Measurements from ENCODE around the gene ARIH2.

The ARIH2 gene

DNA sequence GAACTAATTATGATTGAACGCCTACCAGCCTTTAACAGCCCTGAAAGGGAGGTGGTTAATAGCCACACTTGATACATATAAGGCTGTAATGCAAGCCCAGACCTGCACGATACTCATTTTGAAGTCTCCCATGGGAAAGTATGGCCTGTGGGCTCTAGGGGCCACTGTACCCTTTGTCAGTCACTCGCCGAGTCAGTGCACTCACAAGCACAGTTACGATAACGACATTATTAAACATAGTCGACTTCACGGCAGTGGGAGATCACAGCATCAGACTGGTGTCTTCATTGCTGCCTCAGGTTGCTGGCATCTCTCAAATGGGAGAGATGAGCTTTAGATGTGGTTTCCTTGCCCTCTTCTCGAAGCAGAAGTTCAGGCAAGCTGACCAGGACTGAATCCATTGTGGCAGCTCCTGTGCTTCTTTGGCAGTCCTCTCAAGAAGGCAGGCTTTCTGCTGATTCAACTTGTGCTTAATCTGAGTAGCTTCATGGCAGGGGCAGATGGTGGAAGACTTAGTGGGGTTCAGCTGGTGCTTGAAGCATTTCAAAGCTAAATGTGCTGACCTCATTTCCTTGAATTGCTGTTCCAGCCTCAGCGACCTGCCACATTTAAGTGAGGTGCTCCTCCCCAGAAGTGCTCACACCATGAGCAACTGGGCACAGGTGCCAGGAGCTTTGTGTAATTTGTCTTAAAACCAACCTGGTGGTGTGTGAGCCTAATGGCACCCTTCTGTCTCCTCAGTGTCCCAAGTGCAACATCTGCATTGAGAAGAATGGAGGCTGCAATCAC is 55.6 kb downstream of the ARIH2 start:
- DNase-seq (ENCODE audit: low read depth): no peak

- no peak for DNase-seq (ENCODE audit: low read depth)
Measured at GRCh38 chr3:48979451-48979850, 60.8 kb downstream of the ARIH2 start.

DNA sequence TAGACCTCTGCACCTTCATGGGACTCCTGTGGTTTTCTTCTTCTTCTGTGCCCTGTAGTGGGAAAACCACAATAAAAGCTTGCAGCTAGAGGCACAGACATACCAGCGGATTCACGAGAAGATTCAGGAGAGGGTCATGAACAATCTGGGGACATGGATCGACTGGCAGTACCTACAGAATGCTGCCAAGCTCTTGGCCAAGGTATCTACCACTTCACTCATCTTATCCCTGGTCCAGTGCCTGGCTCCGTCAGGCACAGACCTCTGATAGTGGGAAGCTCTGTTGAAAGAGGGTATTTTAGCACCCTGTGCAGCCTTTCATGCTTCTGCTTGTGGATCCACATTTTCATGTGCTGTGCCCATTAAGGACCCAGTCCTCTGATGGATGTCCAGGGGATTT is 61.7 kb downstream of the ARIH2 start:
- no peak for DNase-seq (ENCODE audit: low read depth)

DNA sequence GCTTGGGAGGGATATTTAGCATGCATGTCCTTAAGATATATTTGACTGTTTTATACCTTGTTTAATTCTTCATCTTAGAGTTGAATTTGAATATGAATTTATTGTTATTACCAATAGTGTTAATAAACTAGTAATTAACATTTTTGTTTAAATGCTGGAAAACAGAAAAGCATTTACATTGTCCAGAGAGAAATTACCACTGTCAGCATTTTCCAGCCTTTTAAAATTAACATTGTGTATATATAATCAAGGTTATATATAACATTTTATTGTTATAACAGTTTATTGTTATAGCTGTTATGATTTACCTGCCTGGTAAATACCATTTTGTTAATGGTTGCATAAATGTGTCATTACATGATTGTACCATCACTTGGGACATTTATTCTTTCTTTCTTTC is 63.4 kb downstream of the ARIH2 start:
- no peak for DNase-seq (ENCODE audit: low read depth)

DNA sequence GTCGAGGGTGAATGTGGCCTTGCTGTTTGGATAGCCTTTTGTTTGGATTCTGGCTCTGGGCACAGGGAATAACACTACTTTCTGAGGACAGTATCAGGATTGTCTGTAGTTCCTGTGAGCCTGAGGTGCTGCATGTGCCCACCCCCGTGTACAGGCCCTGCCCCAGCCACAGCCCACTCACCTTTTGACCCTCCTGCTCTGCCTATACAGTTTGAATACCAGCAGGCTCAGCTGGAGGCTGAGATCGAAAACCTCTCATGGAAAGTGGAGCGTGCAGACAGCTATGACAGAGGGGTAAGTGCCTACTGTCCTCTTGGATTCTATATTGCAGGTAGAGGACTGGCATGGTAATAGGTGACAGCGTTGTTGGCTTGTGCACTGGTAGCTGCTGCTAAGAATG is 64.0 kb downstream of the ARIH2 start:
- no peak for DNase-seq (ENCODE audit: low read depth)

- DNase-seq (ENCODE audit: low read depth): no peak
Measured at GRCh38 chr3:48983096-48983495, 64.5 kb downstream of the ARIH2 start.

GRCh38 chr3:48984663-48985062 is 66.0 kb downstream of the ARIH2 start:
- no peak for DNase-seq (ENCODE audit: low read depth)

- no peak for DNase-seq (ENCODE audit: low read depth)
Measured at GRCh38 chr3:48985831-48986376, 67.3 kb downstream of the ARIH2 start.

DNA sequence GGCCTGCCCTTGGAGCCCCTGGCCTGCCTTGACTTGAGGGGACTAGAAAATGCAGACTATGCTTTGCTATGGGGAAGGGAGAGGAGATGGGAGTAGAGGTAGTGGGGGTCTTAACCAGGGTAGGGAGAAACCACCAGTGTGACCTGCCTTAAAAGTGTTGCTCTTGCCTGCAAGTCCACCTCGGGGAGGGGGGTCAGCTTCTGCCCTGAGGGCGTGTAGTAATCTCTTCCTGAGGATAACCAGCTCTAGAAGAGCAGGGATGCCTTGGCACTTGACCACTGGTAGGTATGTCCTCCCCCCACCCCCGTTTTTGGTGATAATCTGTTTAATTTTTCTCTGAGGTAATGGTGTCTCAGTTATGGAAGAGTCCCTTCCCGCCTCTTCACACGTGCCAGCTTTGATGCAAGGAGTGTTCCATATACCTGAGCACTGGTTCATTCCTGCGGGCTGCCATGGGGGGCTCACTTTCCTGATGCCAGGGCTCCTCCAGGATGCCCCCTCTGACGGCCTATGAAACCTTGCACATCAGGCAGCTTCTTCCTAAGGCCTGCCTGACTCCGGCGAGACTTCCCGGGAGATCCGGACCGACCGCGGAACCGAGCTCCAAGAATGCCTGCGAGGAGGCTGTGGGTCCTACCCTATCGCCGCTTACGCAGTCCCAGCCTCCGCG is 70.6 kb downstream of the ARIH2 start:
- DNase-seq (ENCODE audit: low read depth): peak; percentile 35

GRCh38 chr3:48989796-48990635 is 71.4 kb downstream of the ARIH2 start, which contains the start of gene P4HTM:
Gene P4HTM, plus strand, starts transcription at chr3:48990241. Its CDS starts 16 bp downstream, at chr3:48990257.
- DNase-seq (ENCODE audit: low read depth): peak; percentile 93

DNA sequence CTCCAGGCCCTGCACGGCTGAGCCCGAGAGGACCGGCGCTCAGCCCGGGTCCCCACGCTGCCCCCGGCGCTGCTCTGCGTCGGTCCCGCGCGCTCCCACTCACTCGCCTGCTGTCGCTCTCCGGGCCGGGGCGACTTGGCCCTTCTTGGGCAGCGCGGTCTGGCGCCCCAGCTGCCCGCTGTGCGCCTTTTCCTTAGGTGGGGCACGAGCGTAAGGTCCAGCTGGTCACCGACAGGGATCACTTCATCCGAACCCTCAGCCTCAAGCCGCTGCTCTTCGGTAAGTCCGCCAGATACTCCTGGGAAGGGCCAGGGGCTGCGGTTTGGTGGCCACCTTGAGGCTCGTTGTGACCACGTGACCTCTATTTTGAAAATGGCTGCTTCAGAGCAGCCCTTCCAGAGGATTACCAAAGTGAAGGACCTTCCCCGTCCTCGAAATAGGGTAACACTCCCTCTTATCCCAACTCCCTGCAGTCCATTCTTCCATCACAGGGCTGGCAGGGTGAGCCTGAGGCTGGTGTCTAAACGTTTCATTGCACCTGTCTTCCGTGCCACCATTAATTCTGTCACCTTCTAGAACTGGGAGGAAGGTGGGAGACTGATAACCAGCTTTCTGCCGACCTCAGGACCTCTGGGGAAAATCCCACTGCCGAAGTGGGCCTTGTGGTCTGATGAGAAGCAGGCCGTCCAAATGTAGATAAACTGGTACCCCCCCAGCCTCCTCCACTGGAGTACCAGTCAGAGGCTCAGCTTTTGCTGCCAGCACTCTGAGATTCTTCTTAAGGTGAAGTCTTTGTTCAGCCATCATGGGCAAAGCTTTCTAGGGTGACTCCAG is 72.2 kb downstream of the ARIH2 start:
- DNase-seq (ENCODE audit: low read depth): no peak

DNA sequence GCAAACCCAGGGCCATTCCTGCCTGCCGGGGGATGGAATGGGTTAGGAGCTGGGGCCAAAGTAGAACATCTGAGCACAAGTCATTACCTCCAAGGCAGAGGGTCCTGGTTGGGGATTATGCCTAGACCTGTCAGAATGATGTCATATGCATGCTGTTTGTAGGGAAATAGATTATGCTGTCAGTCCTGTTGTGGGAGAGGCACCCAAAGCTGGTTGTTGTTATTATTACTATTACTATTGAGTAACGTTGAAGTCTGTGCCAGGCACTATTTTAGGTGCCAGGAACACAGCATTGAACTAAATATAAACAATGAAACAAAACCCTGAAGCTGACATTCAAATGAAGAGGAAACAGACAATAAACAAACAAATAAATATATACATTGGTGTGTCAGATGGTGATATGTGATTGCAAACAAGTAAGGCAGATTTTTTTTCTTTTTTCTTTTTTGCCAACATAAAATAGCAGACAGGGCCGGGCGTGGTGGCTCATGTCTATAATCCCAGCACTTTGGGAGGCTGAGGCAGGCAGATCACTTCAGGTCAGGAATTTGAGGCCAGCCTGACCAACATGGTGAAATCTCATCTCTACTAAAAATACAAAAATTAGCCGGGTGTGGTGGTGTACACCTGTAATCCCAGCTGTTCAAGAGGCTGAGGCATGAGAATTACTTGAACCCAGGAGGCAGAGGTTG is 73.4 kb downstream of the ARIH2 start:
- DNase-seq (ENCODE audit: low read depth): peak; percentile 29

GRCh38 chr3:48993834-48994233 is 75.2 kb downstream of the ARIH2 start:
- DNase-seq (ENCODE audit: low read depth): no peak

DNA sequence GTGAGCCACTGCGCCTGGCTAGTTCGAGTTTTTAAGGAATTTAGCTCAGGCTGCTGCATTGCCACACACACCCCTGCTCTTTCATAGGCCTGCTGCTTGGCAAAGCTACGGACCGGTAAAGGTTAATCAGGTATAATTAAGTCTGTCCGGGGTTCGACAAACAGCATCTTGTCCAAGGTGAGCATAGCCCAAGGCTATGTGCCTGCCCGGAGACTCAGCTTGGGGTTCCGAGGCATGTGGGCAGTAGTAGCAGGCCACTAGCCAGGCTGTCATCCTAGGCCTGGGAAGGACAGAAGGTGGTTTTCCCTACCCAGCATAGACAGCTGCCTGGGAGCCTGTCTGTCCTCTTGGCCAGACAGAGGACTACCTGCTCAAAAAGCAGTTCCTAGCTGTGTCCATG is 78.0 kb downstream of the ARIH2 start:
- DNase-seq (ENCODE audit: low read depth): no peak

GRCh38 chr3:48997102-48997635 is 78.5 kb downstream of the ARIH2 start:
- DNase-seq (ENCODE audit: low read depth): no peak

- DNase-seq (ENCODE audit: low read depth): no peak
Measured at GRCh38 chr3:48997714-48998637, 79.3 kb downstream of the ARIH2 start.

- no peak for DNase-seq (ENCODE audit: low read depth)
Measured at GRCh38 chr3:48999085-48999858, 80.6 kb downstream of the ARIH2 start.

GRCh38 chr3:49001155-49001554 is 82.5 kb downstream of the ARIH2 start:
- no peak for DNase-seq (ENCODE audit: low read depth)
